GM10248 (cell line): Measurements from ENCODE around the gene LENEP.

Source experiments
- CTCF ChIA-PET: fragments of 300-600 bp; sonication (Branson Sonifier 250); formaldehyde crosslinking; extraction: SDS; loops from one replicate; lab custom pipeline; 2021; ENCODE audit warnings: antibody characterized with exemption; lab: Yijun Ruan, JAX
- POLR2A ChIA-PET: fragments of 350-650 bp; sonication (Branson Sonifier 250); formaldehyde crosslinking; extraction: SDS; loops from one replicate; lab custom pipeline; 2020; ENCODE audit warnings: antibody characterized with exemption; lab: Yijun Ruan, JAX
- DNase-seq: peaks from one replicate; pipeline ENCODE4 v3.0.0; 2012; ENCODE audit errors: extremely low spot score
- TF ChIP-seq, protein P1 (sequence below): IDR thresholded peaks from 2 replicates; pipeline ENCODE4 v1.5.1; 2012; ENCODE audit warnings: mild to moderate bottlenecking, low read depth; ENCODE audit errors: extremely low read depth, missing control alignments, control extremely low read depth

LENEP gene

DNA sequence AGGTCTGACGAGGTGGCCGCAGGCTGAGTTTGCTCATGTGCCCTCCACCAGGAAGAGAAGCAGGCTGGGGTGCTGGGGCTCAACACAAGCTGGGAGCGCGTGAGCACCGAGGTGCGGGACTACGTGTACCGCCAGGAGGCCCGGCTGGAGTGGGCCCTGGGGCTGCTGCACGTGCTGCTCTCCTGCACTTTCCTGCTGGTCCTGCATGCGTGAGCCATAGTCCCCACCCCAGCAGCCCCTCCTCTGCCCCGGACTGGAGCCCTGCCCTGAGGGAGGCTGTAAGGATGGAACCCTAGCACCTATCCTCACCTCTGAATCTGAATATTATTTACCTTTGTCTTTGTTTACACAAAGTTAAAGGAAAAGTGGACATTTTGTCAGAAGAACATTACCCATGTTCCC, 49.9 kb downstream of the LENEP start:
- TF ChIP-seq, protein P1, sequence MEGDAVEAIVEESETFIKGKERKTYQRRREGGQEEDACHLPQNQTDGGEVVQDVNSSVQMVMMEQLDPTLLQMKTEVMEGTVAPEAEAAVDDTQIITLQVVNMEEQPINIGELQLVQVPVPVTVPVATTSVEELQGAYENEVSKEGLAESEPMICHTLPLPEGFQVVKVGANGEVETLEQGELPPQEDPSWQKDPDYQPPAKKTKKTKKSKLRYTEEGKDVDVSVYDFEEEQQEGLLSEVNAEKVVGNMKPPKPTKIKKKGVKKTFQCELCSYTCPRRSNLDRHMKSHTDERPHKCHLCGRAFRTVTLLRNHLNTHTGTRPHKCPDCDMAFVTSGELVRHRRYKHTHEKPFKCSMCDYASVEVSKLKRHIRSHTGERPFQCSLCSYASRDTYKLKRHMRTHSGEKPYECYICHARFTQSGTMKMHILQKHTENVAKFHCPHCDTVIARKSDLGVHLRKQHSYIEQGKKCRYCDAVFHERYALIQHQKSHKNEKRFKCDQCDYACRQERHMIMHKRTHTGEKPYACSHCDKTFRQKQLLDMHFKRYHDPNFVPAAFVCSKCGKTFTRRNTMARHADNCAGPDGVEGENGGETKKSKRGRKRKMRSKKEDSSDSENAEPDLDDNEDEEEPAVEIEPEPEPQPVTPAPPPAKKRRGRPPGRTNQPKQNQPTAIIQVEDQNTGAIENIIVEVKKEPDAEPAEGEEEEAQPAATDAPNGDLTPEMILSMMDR = no peak
- no peak for DNase-seq
- ChIA-PET POLR2A (interaction anchor here (0.5 kb wide), 1 partner anchor 140 kb away, joined by 3 read pairs; no protein-coding TSS in a partner anchor), CTCF (interaction anchor here (1.0 to 20.4 kb wide), 14 partner anchors 8 to 439 kb away, joined by 3 to 285 read pairs (median 6); partner anchors contain the start of genes DCST1, DCST2, EFNA4 and KRTCAP2)

DNA sequence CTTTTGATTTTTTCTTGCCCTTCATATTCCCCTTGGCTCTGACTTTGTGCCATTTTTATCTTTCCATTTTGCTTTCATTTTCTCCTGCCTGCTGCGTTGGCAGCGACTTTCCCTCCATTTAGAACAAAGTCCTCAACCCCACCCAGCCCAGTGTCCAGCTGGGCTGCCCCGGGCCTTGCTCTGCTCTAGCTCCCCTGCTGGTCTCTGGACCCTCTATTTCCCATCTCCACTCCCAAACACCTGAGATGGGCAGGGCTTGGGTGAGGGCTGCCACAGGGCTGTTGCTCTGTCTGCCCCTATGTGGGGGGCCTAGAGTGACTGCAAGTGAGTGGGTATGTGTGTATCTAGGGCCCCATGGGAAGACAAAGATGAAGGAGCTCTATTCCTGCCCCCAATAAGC, 50.4 kb downstream of the LENEP start:
- ChIA-PET CTCF (interaction anchor here (1.0 to 20.4 kb wide), 17 partner anchors 8 to 440 kb away, joined by 3 to 285 read pairs (median 5); partner anchors contain the start of genes DCST1, DCST2, EFNA3 and EFNA4), POLR2A (interaction anchor here (0.5 to 0.7 kb wide), 3 partner anchors 139 to 438 kb away, joined by 3 to 6 read pairs (median 4); no protein-coding TSS in a partner anchor)
- no peak for DNase-seq
- TF ChIP-seq, protein P1 = no peak
